ENCODE measurements around the gene IL1R1. TPM values are rescaled to one million over a fixed set of nuclear protein-coding genes. Genes with fewer than 3 reads are reported as not detected.
A peak's percentile ranks its signal among the peaks of the same experiment; 100 is the strongest.

IL1R1 gene
- polyA plus RNA-seq, 4 donors, result 2.9 to 36.7 (median 17.2) TPM

- DNase-seq (no peak), FAIRE-seq (no peak)
- Histone ChIP-seq H3K4me3 (ENCODE audit: low read depth in 1 of 3, low read length in 3 of 3) (no peak overlapping the region), H3K4me1 (ENCODE audit: control insufficient read depth in 3 of 3, insufficient read depth in 2 of 3, low read depth in 1 of 3, low read length in 2 of 3) (peaks cover 0 to 8% (median 0%) of the 10 kb centered on the region in 3 donors), H3K36me3 (ENCODE audit: control insufficient read depth in 3 of 3, insufficient read depth in 2 of 3, low read depth in 1 of 3, low read length in 3 of 3) (peaks cover 0 to 6% (median 0%) of the 10 kb centered on the region in 3 donors), H3K27ac (ENCODE audit: low read depth in 1 of 3, low read length in 2 of 3) (peak overlapping the region in 1 of 3 donors; percentile 12), H3K27me3 (ENCODE audit: control insufficient read depth in 3 of 3, insufficient read depth in 3 of 3, low read length in 3 of 3) (no peaks in the 10 kb centered on the region), H3K9me3 (ENCODE audit: control insufficient read depth in 2 of 2, insufficient read depth in 1 of 2, low read depth in 1 of 2, low read length in 1 of 2) (no peaks in the 10 kb centered on the region)
These were observed 15.6 kb downstream of the IL1R1 start for GRCh38 chr2:102158011-102158755.

GRCh38 chr2:102159295-102159694 is 16.7 kb downstream of the IL1R1 start:
- FAIRE-seq (no peak), DNase-seq (no peak)
- H3K4me1 ChIP-seq (ENCODE audit: control insufficient read depth in 3 of 3, insufficient read depth in 2 of 3, low read depth in 1 of 3, low read length in 2 of 3), result peaks cover 0 to 8% (median 0%) of the 10 kb centered on the region in 3 donors
- peaks cover 0 to 6% (median 0%) of the 10 kb centered on the region in 3 donors for H3K36me3 ChIP-seq (ENCODE audit: control insufficient read depth in 3 of 3, insufficient read depth in 2 of 3, low read depth in 1 of 3, low read length in 3 of 3)
- H3K27me3 ChIP-seq (ENCODE audit: control insufficient read depth in 3 of 3, insufficient read depth in 3 of 3, low read length in 3 of 3), result no peaks in the 10 kb centered on the region
- 39 to 60% (median 57%) methylated on average over 1 of the region's 1 CpG for WGBS, 3 donors
- no peak overlapping the region for H3K4me3 ChIP-seq (ENCODE audit: low read depth in 1 of 3, low read length in 3 of 3)
- H3K9me3 ChIP-seq (ENCODE audit: control insufficient read depth in 2 of 2, insufficient read depth in 1 of 2, low read depth in 1 of 2, low read length in 1 of 2), result no peaks in the 10 kb centered on the region
- H3K27ac ChIP-seq (ENCODE audit: low read depth in 1 of 3, low read length in 2 of 3), result peak overlapping the region in 1 of 3 donors; percentile 12

GRCh38 chr2:102166189-102166845 is 23.8 kb downstream of the IL1R1 start:
- no peak for FAIRE-seq
- peak; percentile 25 to 60 for DNase-seq
- H3K36me3 ChIP-seq (ENCODE audit: control insufficient read depth in 3 of 3, insufficient read depth in 2 of 3, low read depth in 1 of 3, low read length in 3 of 3), result no peaks in the 10 kb centered on the region

GRCh38 chr2:102168026-102168771 is 25.7 kb downstream of the IL1R1 start:
- Histone ChIP-seq H3K36me3 (ENCODE audit: control insufficient read depth in 3 of 3, insufficient read depth in 2 of 3, low read depth in 1 of 3, low read length in 3 of 3) (no peaks in the 10 kb centered on the region), H3K9me3 (ENCODE audit: control insufficient read depth in 2 of 2, insufficient read depth in 1 of 2, low read depth in 1 of 2, low read length in 1 of 2) (no peaks in the 10 kb centered on the region), H3K4me1 (ENCODE audit: control insufficient read depth in 3 of 3, insufficient read depth in 2 of 3, low read depth in 1 of 3, low read length in 2 of 3) (no peaks in the 10 kb centered on the region), H3K27ac (ENCODE audit: low read depth in 1 of 3, low read length in 2 of 3) (no peak overlapping the region), H3K27me3 (ENCODE audit: control insufficient read depth in 3 of 3, insufficient read depth in 3 of 3, low read length in 3 of 3) (no peaks in the 10 kb centered on the region), H3K4me3 (ENCODE audit: low read depth in 1 of 3, low read length in 3 of 3) (no peak overlapping the region)
- DNase-seq (no peak), FAIRE-seq (no peak)
- 83 to 90% (median 85%) methylated on average over 5 of the region's 5 CpGs for WGBS, 3 donors

More at GRCh38 chr2:102166189-102166845, 23.8 kb downstream of the IL1R1 start:
- no peaks in the 10 kb centered on the region for H3K9me3 ChIP-seq (ENCODE audit: control insufficient read depth in 2 of 2, insufficient read depth in 1 of 2, low read depth in 1 of 2, low read length in 1 of 2)
- 13 to 30% (median 18%) methylated on average over 4 of the region's 4 CpGs for WGBS, 3 donors
- H3K27ac ChIP-seq (ENCODE audit: low read depth in 1 of 3, low read length in 2 of 3), result no peak overlapping the region
- no peak overlapping the region for H3K4me3 ChIP-seq (ENCODE audit: low read depth in 1 of 3, low read length in 3 of 3)
- no peaks in the 10 kb centered on the region for H3K27me3 ChIP-seq (ENCODE audit: control insufficient read depth in 3 of 3, insufficient read depth in 3 of 3, low read length in 3 of 3)
- no peaks in the 10 kb centered on the region for H3K4me1 ChIP-seq (ENCODE audit: control insufficient read depth in 3 of 3, insufficient read depth in 2 of 3, low read depth in 1 of 3, low read length in 2 of 3)

- no peak overlapping the region for H3K27ac ChIP-seq (ENCODE audit: low read depth in 1 of 3, low read length in 2 of 3)
- peaks cover 0 to 3% (median under 1%) of the 10 kb centered on the region in 3 donors for H3K36me3 ChIP-seq (ENCODE audit: control insufficient read depth in 3 of 3, insufficient read depth in 2 of 3, low read depth in 1 of 3, low read length in 3 of 3)
- no peaks in the 10 kb centered on the region for H3K9me3 ChIP-seq (ENCODE audit: control insufficient read depth in 2 of 2, insufficient read depth in 1 of 2, low read depth in 1 of 2, low read length in 1 of 2)
- no peak for FAIRE-seq
- no peak for DNase-seq
- H3K27me3 ChIP-seq (ENCODE audit: control insufficient read depth in 3 of 3, insufficient read depth in 3 of 3, low read length in 3 of 3), result no peaks in the 10 kb centered on the region
- H3K4me1 ChIP-seq (ENCODE audit: control insufficient read depth in 3 of 3, insufficient read depth in 2 of 3, low read depth in 1 of 3, low read length in 2 of 3), result no peaks in the 10 kb centered on the region
- no peak overlapping the region for H3K4me3 ChIP-seq (ENCODE audit: low read depth in 1 of 3, low read length in 3 of 3)
- 88 to 89% (median 88%) methylated on average over 5 of the region's 5 CpGs for WGBS, 3 donors
These were observed 29.4 kb downstream of the IL1R1 start for GRCh38 chr2:102171946-102172345.

GRCh38 chr2:102172745-102173144 is 30.2 kb downstream of the IL1R1 start:
- DNase-seq, result no peak
- no peak overlapping the region for H3K27ac ChIP-seq (ENCODE audit: low read depth in 1 of 3, low read length in 2 of 3)
- no peaks in the 10 kb centered on the region for H3K9me3 ChIP-seq (ENCODE audit: control insufficient read depth in 2 of 2, insufficient read depth in 1 of 2, low read depth in 1 of 2, low read length in 1 of 2)
- no peak overlapping the region for H3K4me3 ChIP-seq (ENCODE audit: low read depth in 1 of 3, low read length in 3 of 3)
- no peak for FAIRE-seq
- no peaks in the 10 kb centered on the region for H3K27me3 ChIP-seq (ENCODE audit: control insufficient read depth in 3 of 3, insufficient read depth in 3 of 3, low read length in 3 of 3)
- peaks cover 0 to 5% (median 3%) of the 10 kb centered on the region in 3 donors for H3K36me3 ChIP-seq (ENCODE audit: control insufficient read depth in 3 of 3, insufficient read depth in 2 of 3, low read depth in 1 of 3, low read length in 3 of 3)
- 63 to 74% (median 73%) methylated on average over 3 of the region's 3 CpGs for WGBS, 3 donors
- no peaks in the 10 kb centered on the region for H3K4me1 ChIP-seq (ENCODE audit: control insufficient read depth in 3 of 3, insufficient read depth in 2 of 3, low read depth in 1 of 3, low read length in 2 of 3)

GRCh38 chr2:102176172-102176571 is 33.6 kb downstream of the IL1R1 start:
- no peak overlapping the region for H3K27ac ChIP-seq (ENCODE audit: low read depth in 1 of 3, low read length in 2 of 3)
- no peak overlapping the region for H3K4me3 ChIP-seq (ENCODE audit: low read depth in 1 of 3, low read length in 3 of 3)
- 82 to 88% (median 82%) methylated on average over 3 of the region's 3 CpGs for WGBS, 3 donors
- H3K27me3 ChIP-seq (ENCODE audit: control insufficient read depth in 3 of 3, insufficient read depth in 3 of 3, low read length in 3 of 3), result no peaks in the 10 kb centered on the region
- no peaks in the 10 kb centered on the region for H3K9me3 ChIP-seq (ENCODE audit: control insufficient read depth in 2 of 2, insufficient read depth in 1 of 2, low read depth in 1 of 2, low read length in 1 of 2)
- H3K36me3 ChIP-seq (ENCODE audit: control insufficient read depth in 3 of 3, insufficient read depth in 2 of 3, low read depth in 1 of 3, low read length in 3 of 3), result peaks cover 0 to 9% (median 3%) of the 10 kb centered on the region in 3 donors
- no peak for FAIRE-seq
- no peaks in the 10 kb centered on the region for H3K4me1 ChIP-seq (ENCODE audit: control insufficient read depth in 3 of 3, insufficient read depth in 2 of 3, low read depth in 1 of 3, low read length in 2 of 3)
- DNase-seq, result no peak

GRCh38 chr2:102177814-102178478 is 35.4 kb downstream of the IL1R1 start:
- Histone ChIP-seq H3K36me3 (ENCODE audit: control insufficient read depth in 3 of 3, insufficient read depth in 2 of 3, low read depth in 1 of 3, low read length in 3 of 3) (peaks cover 0 to 9% (median 3%) of the 10 kb centered on the region in 3 donors), H3K4me1 (ENCODE audit: control insufficient read depth in 3 of 3, insufficient read depth in 2 of 3, low read depth in 1 of 3, low read length in 2 of 3) (no peaks in the 10 kb centered on the region), H3K4me3 (ENCODE audit: low read depth in 1 of 3, low read length in 3 of 3) (no peak overlapping the region), H3K9me3 (ENCODE audit: control insufficient read depth in 2 of 2, insufficient read depth in 1 of 2, low read depth in 1 of 2, low read length in 1 of 2) (no peaks in the 10 kb centered on the region), H3K27ac (ENCODE audit: low read depth in 1 of 3, low read length in 2 of 3) (no peak overlapping the region), H3K27me3 (ENCODE audit: control insufficient read depth in 3 of 3, insufficient read depth in 3 of 3, low read length in 3 of 3) (peaks cover 0 to 2% (median 0%) of the 10 kb centered on the region in 3 donors)
- FAIRE-seq, result no peak
- WGBS, 3 donors, result 79 to 91% (median 84%) methylated on average over 7 of the region's 7 CpGs
- DNase-seq, result no peak
